Stimulated activated CD8-positive, alpha-beta memory T cell treated with anti-CD3 and anti-CD28 coated beads, Interleukin-12 subunit alpha, Interleukin-12 subunit beta, amount 100 ng/mL, for 1 hour (primary cell): ENCODE data around the gene CAMK4.
A peak's percentile ranks its signal among the peaks of the same experiment; 100 is the strongest.

ENCODE experiments used
- DNase-seq: peaks from one replicate; pipeline ENCODE4 v3.0.0-alpha.2; 2020; ENCODE audit warnings: low read depth

The CAMK4 gene

DNA sequence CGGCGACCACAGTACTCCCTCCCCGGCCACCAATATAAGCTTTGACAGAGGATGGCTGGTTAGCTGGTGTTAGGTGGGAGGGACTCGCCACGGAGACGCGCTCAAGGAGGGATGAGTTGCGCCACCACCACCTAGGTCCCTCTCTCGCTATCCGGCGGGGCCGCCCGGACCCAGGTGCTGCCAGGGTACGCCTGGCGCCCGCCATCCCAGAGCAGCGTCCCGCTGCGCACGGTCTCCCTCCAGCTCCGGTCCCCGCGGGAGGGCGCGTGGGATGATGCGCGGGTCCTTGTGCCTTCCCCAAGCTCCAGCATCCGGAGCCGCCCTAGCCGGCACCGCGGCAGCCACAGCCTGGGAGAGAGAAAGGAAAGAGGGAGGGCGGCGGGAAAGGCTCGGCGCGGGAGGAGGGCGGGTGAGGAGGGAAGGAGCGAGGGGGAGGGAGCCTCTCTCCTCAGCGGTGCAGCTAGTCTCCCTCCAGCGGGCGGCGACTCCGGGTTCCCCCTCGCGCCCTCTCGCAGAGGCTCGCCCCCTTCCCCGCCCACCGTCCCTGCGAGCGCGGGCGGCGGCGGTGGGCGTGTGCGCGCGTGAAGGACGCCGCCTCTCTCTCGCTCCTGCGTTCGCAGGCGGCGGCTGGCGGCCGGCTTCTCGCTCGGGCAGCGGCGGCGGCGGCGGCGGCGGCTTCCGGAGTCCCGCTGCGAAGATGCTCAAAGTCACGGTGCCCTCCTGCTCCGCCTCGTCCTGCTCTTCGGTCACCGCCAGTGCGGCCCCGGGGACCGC is at the start of gene CAMK4:
TSS of gene CAMK4 (plus strand) at position 598 of the 774 bp plus-strand sequence. CDS start at position 698, 100 bp downstream.
- DNase-seq: peak; percentile 67

DNA sequence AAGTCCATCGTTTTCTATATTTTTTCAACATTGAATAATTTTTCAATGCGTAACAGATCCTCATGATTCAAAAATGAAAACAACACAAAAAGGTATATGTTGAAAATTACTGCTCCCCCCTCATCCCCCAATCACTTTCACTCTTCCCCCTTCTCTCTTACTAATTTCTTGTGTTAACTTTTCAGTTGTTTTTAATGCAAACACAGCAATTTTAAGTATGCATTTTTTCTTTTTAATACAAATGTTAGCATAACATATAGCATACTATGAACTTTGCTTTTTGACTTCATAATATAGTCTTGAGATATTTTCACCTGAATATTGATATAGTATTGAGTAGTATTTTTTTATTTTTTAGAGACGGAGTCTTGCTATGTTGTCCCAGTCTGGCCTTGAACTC is 41.1 kb upstream of the CAMK4 start:
- no peak for DNase-seq

DNA sequence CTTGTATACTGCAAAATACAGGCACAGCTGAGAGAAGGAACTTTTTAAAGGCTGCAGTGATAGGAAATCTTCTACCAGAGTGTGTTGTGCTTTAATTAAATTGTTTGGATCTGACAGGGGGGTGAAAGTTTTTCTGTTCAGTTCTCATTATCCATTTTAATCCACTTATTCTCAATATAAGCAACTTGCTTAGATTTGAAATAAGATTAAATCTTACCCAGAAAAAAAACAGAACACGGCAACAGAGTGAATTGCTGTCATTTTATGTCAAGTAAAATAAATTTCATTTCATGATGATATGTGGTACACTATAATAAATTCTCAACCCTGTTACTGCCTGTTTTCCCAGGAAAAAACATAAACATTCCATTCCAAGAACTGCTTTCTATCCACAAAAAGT is 37.1 kb upstream of the CAMK4 start:
- no peak for DNase-seq

DNA sequence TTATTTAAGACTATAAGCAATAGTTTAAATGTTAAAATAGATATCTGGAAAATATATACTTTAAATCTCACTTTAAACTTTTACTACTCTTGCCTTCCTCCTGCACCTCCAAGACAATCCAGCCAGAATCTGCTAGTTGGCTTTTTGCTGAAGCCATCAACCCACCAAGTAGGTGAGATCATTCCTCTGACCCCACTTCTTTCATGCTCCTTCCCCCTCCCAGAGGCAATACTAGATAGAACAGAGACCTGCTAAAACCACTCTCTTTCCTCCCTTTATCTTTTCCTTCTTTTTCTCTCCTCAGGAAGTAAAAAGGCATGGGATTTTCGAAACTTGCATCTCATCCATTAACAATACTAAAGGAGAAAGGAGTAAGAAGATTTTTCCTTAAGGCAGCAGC is 30.1 kb upstream of the CAMK4 start:
- DNase-seq: no peak

DNA sequence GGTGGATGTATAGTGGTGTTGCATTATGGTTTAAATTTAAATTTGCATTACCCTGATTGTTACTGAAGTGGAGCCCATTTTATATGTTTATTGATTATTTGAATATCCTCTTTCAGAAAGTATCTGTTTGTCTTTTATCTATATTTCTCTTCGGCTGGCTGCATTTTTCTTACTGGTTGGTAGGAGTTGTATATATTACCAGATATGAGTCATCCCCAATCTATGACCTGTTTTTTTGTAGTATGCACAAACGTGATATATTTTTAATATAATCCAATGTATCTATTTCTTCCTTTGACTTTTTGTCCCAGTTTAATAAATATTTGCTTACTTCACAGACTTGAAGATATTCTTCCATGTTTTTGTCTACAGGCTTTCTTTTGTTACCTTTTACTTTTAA is 29.3 kb upstream of the CAMK4 start:
- DNase-seq: no peak

DNA sequence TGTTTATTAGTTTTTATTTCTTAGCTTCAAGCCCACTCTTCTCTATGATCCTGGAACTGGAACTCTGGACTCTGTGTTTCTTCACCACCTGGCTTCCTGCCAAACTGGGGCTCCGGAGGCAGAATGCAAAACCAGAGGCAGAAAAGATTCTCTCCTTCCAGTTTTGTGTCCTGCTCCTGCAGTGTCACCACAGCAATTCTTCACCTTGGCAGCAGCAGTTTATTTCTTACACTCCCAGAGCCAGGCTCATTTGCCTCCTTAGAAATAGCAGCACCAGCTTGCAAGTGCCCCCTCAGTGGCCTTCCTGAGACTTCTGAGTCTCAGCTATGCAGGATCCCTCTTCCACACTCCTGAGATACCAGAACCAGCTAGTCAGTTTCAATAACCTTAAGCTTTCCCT is 26.7 kb upstream of the CAMK4 start:
- no peak for DNase-seq

DNA sequence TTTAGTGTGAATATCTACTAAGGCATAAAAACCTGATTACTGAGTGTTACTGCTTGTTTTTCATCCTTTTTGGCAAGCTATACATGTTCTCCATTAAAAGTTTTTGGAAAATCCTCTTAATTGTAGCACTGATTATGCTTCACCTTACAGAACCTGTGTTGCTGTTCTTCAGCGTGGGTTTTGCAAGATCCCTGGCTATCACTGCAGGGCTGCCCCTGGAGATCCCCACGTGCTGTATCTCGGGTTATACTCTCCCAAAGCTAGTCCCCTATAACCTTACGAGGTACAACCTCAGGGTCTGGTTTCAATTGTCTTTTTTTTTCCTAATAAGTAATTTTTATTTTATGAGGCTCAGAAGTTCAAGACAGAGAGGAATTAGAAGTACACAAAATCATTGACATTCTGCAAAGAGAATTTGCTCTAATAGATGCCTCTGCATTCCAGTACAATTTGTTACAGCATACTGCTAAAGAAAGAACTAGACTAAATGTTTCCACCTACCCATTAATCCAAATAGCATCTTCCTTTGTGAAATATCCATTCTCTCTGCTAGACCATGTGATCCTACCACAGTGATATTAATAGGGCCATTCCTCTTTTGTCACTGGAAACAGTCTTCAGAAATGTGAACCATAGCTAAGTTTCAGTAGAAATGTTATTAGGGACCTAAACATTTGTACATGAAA is 25.8 kb upstream of the CAMK4 start:
- no peak for DNase-seq

DNA sequence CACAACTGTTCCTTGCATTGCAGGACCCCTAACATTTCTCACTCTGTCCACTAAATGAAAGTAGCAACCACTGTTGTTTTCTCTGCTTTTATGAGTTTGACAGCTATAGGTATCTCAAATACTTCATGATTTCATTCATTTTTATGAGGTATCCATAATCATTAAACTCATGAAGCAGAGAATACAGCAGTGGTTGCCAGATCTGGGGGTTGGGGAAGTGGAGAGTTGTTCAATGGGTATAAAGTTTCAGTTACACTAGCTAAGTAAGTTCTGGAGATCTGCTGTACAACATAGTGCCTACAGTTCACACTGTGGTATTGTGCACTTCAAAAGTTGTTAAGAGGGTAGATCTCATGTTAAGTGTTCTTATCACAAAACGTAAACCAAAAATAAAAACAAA is 23.4 kb upstream of the CAMK4 start:
- DNase-seq: no peak

DNA sequence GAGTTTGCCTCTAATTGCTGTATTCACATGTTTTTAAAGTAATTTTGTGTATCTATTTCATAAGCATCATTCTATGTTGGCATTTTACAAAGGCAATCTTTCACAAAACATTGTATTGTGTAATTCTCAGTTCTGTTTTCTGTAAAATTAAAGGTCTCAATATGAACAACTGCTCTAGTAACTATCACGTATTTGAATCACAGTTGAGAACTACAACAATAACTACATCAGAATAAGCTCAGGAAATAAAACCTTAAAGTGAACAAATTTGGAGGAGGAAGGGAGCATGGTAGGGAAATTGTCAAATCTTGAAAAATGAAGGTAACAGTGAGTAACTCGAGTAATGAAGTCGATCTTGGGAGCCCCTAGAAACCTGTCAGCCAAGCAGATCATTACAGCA is 22.5 kb upstream of the CAMK4 start:
- no peak for DNase-seq

DNA sequence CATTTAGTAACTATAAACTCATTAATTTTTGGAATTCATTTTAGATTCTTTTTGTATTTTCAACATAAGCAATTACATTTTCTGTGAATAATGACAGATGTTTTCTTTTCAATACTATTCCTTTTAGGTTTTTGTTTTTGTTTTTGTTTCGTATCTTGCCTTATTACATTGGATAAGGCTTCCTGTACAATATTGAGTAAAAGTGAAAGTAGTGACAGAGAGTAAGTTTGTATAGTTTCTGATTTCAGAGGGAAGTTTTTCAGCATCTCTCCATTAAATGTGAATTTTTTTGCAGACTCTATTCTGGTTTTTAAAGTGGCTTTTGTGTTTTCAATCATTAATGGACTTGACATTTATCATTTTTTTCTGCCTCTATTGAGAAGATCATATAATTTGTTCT is 12.8 kb upstream of the CAMK4 start:
- DNase-seq: no peak

DNA sequence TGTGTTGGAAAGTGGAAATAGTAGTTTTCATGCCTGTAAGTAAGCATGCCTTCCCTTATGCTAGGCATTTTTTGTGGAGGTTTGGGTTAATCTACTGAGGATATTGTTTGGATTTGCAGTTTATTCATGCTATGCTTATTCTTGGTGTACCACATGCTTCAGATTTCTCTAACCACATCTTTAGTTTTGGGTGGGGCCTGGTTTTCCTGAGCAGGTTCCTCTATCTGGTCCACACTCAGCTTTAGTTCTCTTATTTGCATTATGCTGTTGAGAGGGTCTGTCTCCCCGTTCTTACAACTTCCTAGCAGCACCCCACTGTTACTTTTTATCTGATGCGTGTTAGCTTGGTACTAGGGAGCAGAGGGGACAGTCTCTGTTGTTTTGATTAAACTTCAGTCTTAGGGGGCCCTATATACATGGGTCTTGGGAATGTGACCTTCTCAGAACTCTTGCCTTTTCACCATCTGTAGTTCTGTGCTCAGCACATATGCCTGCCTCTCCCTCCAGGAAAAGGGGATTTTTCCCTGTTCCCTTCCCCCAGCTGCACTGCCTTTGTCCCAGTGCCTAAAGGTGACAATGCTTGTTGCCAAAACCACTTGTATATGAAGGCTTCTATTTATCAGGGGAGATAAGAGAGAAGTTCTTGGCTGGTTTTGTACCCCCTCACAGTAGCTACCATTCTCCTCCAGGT is 10.0 kb upstream of the CAMK4 start:
- no peak for DNase-seq

DNA sequence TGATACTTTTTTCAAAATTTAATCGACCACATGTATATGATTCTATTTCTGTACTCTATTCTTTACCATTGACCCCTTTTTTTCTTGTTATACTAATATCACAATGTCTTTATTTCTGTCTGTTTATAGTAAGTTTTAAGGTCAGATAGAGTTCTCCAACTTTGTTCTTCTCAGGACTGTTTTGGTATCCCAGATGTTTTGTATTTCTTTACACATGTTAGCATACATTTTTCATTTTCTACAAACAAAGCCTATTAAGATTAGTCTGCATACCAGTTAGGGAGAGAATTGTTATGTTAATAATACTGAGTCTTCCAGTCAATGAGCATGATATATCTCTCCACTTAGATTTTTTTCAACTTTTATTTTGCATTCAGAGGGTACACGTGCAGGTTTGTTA is 8.2 kb upstream of the CAMK4 start:
- DNase-seq: no peak

DNA sequence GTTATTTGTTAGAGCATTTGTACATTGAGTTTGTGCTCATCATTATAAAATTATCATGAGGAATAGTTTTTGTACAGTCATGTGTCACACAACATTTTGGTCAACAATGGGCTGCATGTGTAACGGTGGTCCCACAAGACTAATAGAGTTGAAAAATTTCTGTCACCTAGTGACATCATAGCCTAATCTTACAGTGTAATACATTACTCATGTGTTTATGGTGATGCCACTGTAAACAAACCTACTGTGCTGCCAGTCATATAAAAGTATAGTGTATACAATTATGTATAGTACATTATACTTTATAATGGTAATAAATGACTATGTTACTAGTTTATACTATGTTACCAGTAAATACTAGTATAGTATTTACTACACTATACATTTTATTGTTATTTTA is 3.0 kb upstream of the CAMK4 start:
- DNase-seq: no peak

DNA sequence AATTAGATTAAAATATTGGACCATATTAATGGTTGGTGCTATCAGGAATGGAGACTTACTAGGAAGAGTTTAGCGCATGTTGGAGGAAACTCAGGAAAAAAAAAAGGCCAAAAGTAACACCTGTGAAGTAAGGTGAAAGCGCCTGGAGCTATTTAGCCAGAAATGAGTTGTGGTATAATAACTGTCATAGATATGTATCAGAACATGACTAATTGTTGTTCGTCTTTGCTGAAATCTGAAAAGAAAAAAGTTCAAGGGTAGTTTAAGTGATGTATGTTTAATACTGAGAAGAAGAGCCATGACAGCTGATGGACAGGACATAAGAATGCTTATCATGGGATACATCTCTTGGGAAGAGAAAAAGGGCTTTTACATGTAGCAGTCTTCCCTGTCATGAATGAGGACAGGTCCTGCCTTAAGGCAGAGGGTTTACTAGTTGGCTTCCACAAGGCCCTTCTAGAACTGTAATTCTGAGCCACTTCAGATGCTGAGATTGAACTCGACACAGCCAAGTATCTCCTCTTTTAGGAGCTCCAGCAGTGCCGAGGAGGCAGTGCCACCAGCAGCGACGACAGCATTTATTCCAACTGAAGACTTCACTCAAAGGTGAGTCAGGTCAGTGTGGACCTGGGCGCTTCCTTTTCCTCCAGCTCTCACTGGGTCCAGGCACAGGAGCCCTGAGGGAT is 940 bp upstream of the CAMK4 start:
- no peak for DNase-seq

DNA sequence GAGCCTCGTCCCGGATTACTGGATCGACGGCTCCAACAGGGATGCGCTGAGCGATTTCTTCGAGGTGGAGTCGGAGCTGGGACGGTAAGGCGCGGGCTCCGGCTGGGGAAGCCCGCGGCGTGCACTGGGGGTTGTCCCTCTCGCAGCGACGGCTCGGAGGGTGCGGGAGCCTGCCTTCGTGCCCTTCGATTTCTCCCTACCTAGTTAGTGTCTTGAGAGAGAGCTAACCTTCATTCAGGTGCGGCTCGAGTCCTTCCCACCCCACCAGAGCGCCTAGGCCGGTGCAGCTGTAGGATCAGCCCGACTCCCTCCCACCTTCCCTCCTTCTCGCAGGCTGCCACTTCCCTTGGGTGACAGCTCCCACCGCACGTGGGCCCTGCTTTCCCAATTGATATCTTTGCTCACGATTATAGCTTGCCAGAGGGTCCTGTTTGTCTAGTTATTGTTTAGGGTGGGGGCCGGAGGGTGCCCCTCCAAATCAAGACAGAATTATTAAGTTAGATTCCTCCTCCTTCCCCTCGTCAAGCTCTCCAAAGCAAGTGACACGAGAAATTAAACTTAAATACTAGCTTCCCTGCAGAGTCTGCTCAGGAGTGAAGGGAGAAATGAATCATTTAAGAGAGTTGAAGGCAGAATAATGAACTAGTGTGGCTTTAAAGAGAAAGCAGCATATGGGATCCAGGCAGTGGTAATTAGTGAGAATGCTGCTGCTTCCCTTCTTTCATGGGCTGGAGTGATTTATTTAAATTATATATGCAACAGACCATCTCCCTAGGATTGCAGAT is 569 bp downstream of the CAMK4 start:
- no peak for DNase-seq

DNA sequence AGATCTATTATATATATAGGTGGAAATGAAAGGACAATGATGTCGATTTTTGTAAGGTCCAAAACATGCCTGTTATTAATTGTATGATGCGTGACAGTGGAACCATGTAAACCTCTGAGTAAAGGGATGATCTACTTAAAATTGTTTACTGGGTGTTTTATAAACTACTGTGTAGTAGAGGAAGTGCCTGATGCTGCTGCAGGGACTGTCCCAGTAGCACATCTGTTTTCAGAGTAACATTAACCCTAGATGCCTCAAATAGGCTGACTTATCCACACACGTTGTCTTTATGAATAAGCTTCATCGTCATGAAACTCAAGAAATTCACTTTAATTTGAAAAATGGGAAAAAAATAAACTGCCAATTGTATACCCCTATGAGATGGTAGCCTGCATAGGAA is 1.7 kb downstream of the CAMK4 start:
- DNase-seq: no peak

DNA sequence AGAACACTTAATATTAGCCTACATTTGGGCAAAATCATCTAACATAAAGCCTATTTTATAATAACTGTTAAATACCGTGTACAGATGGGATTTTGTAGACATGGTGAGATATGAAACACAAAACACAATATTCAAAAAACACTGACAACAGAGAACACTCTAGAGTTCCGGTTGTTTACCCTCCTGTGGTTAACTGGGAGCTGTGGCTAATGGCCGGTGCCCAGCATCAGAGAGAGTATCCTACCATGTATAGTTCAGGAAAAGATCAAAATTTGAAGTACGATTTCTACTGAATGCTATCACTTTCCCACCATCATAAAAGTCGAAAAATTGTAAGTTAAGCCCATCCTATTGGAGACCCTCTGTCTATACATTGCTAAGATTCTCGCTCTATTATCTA is 2.4 kb downstream of the CAMK4 start:
- DNase-seq: no peak

DNA sequence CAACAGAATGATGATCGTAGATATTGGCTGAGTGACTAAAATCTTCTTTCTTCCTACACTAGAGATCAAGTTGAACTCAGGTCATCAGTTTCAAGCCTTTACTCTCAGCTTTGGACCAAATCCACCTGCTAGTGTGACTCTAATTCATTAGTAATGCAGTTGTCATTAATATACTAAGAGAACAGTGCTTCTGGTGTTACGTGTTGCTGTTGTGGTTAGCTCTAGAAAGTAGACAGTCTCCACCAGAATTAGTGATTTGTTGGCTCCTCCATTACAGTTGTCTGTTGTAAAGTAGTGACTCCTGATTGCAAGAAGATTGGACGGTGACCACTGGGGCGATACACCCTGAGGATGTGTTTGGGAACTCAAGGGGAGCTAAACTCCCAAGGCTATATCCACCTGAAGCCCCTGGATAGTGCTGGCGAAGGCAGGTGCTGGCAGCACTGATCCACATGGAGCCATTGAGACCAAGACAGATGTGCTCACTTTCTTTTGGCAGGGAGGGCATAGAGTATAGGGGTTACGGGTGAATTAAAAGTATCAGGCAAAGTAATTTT is 3.1 kb downstream of the CAMK4 start:
- no peak for DNase-seq

DNA sequence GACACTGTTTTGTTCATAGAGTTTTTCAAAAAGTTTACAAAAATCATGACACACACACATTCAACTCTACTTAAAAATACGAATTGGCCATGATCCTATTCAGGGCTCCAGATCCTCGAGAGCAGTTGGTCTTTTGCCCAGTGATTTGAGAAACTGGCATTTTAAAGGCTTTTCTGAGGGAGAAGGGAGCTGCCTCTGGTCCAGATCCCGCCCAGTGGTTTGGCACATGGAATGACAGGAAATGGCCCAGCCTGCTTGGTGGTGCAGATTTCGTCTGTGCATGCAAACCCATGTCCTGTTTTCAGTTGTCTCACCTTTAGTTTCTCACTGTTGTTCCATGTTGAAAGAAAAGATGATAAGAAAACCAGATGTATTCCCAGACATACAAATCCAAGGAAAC is 3.6 kb downstream of the CAMK4 start:
- no peak for DNase-seq

DNA sequence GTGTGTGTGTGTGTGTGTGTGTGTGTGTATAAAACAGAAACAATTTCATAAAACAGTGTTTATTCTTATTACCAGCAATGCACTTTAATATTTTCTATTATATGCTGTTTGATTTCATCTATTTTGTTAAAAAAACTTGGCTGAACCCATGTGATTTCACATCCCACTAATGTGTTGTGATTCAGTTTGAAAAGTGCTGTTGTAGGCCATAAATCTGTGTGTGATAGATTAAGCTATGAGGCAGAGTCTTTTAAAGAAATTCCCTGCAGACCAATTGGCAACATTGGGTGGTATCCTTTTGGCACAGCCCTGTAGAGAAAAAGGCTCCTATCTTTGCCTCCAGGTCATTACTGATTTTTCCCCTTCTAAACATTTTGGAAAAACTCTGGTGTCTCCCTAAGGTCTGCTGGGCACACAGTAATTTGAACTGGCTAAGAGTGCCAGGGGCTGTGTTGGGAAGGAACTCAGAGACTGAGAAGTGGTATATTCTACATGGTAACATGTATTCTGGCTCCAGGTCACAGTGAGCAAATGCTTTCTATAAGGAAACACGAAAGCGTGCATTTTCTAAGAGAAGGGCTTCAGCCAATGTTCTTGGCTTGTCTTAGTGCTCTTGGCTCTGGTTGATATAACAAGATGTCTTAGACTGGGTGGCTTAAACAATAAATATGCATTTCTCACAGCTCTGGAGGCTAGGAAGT is 4.5 kb downstream of the CAMK4 start:
- DNase-seq: no peak
